ENCODE data around the gene PPFIBP2. TPM values are rescaled to one million over a fixed set of nuclear protein-coding genes. Genes with fewer than 3 reads are reported as not detected.

The PPFIBP2 gene
- total RNA-seq, 1 experiment from 2014 or later = 21.5 TPM

- intact Hi-C loops (cut with micrococcal nuclease; ENCODE audit: unreplicated experiment) = no loop called here
- POLR2A ChIA-PET = no interaction called here
- in situ Hi-C loops (cut with HindIII; ENCODE audit: low pct_unique_long_range_greater_than_20kb, low sequenced_read_pairs) = no loop called here
Measured at GRCh38 chr11:7538466-7539454, 25.0 kb downstream of the PPFIBP2 start.

GRCh38 chr11:7540830-7541555, 27.2 kb downstream of the PPFIBP2 start:
- in situ Hi-C loops (cut with HindIII; ENCODE audit: low pct_unique_long_range_greater_than_20kb, low sequenced_read_pairs) (no loop called here), intact Hi-C loops (cut with micrococcal nuclease; ENCODE audit: unreplicated experiment) (no loop called here)
- Histone ChIP-seq H3K36me3 (ENCODE audit: control insufficient read depth, insufficient read depth, low read length) (no peaks in the 10 kb centered on the region), H3K4me1 (ENCODE audit: control insufficient read depth, insufficient read depth, low read length) (peaks cover 4% of the 10 kb centered on the region; the same call in 1 of the 2 replicates), H3K9me3 (ENCODE audit: control insufficient read depth, insufficient read depth, low read depth, low read length) (no peaks in the 10 kb centered on the region), H3K27ac (ENCODE audit: low read length) (no peak overlapping the region), H3K27me3 (ENCODE audit: control insufficient read depth, insufficient read depth, low read length) (no peaks in the 10 kb centered on the region), H3K4me3 (ENCODE audit: low read depth in 2 of 2, low read length in 2 of 2) (no peak overlapping the region)
- BruUV-seq (replicated peaks) = no TSS peak
- DNase-seq (ENCODE audit: low read depth, low spot score) (no peak), ATAC-seq (no peak)
- CTCF ChIA-PET = no interaction called here
- TF ChIP-seq SIN3A (IDR thresholded peaks at IDR 0.05; ENCODE audit: borderline replicate concordance, insufficient read depth, low read depth, low read length) = no peak
- TF ChIP-seq CTCF (IDR thresholded peaks at IDR 0.05) = no peak
- no peak for TF ChIP-seq TCF7L2 (IDR thresholded peaks at IDR 0.05; ENCODE audit: low read depth, low read length)
- POLR2A ChIA-PET = no interaction called here

More at GRCh38 chr11:7538466-7539454, 25.0 kb downstream of the PPFIBP2 start:
- H3K9me3 ChIP-seq (ENCODE audit: control insufficient read depth, insufficient read depth, low read depth, low read length) = no peaks in the 10 kb centered on the region
- no peaks in the 10 kb centered on the region for H3K27me3 ChIP-seq (ENCODE audit: control insufficient read depth, insufficient read depth, low read length)
- no peak overlapping the region for H3K4me3 ChIP-seq (ENCODE audit: low read depth in 2 of 2, low read length in 2 of 2)
- DNase-seq (ENCODE audit: low read depth, low spot score) (no peak), ATAC-seq (no peak)
- TF ChIP-seq, protein P1, sequence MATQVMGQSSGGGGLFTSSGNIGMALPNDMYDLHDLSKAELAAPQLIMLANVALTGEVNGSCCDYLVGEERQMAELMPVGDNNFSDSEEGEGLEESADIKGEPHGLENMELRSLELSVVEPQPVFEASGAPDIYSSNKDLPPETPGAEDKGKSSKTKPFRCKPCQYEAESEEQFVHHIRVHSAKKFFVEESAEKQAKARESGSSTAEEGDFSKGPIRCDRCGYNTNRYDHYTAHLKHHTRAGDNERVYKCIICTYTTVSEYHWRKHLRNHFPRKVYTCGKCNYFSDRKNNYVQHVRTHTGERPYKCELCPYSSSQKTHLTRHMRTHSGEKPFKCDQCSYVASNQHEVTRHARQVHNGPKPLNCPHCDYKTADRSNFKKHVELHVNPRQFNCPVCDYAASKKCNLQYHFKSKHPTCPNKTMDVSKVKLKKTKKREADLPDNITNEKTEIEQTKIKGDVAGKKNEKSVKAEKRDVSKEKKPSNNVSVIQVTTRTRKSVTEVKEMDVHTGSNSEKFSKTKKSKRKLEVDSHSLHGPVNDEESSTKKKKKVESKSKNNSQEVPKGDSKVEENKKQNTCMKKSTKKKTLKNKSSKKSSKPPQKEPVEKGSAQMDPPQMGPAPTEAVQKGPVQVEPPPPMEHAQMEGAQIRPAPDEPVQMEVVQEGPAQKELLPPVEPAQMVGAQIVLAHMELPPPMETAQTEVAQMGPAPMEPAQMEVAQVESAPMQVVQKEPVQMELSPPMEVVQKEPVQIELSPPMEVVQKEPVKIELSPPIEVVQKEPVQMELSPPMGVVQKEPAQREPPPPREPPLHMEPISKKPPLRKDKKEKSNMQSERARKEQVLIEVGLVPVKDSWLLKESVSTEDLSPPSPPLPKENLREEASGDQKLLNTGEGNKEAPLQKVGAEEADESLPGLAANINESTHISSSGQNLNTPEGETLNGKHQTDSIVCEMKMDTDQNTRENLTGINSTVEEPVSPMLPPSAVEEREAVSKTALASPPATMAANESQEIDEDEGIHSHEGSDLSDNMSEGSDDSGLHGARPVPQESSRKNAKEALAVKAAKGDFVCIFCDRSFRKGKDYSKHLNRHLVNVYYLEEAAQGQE (IDR thresholded peaks at IDR 0.05; ENCODE audit: insufficient read depth in 1 of 2, low read depth in 2 of 2, low read length in 1 of 2) = no peak
- no peak for TF ChIP-seq POLR2AphosphoS5 (IDR thresholded peaks at IDR 0.05; ENCODE audit: low read depth, low read length)
- no peak for TF ChIP-seq SIN3A (IDR thresholded peaks at IDR 0.05; ENCODE audit: borderline replicate concordance, insufficient read depth, low read depth, low read length)
- TF ChIP-seq TCF7L2 (IDR thresholded peaks at IDR 0.05; ENCODE audit: low read depth, low read length) = no peak
- no peak for TF ChIP-seq CTCF (IDR thresholded peaks at IDR 0.05)
- H3K36me3 ChIP-seq (ENCODE audit: control insufficient read depth, insufficient read depth, low read length) = no peaks in the 10 kb centered on the region
- H3K4me1 ChIP-seq (ENCODE audit: control insufficient read depth, insufficient read depth, low read length) = peaks cover 4% of the 10 kb centered on the region; the same call in 1 of the 2 replicates
- no TSS peak for BruUV-seq (replicated peaks)
- H3K27ac ChIP-seq (ENCODE audit: low read length) = no peak overlapping the region
- CTCF ChIA-PET = no interaction called here
